Ishikawa (cell line): Measurements from ENCODE around the gene CAND1.

Source experiments
- CEBPB ChIP-seq: IDR thresholded peaks from 2 replicates; pipeline ENCODE4 v1.6.1; 2012
- EGR1 ChIP-seq: IDR thresholded peaks from 2 replicates; pipeline ENCODE4 v1.6.1; 2012
- EP300 ChIP-seq: IDR thresholded peaks from 2 replicates; pipeline ENCODE4 v1.6.1; 2012; ENCODE audit warnings: borderline replicate concordance
- MAX ChIP-seq: IDR thresholded peaks from 2 replicates; pipeline ENCODE4 v1.6.1; 2012
- RAD21 ChIP-seq: IDR thresholded peaks from 2 replicates; pipeline ENCODE4 v1.6.1; 2012; ENCODE audit warnings: low read depth
- TAF1 ChIP-seq: IDR thresholded peaks from 2 replicates; pipeline ENCODE4 v1.6.1; 2012; ENCODE audit warnings: low read depth, mild to moderate bottlenecking
- TEAD4 ChIP-seq: IDR thresholded peaks from 2 replicates; pipeline ENCODE4 v1.6.1; 2012
- ZBTB7A ChIP-seq: IDR thresholded peaks from 2 replicates; pipeline ENCODE4 v1.6.1; 2012; ENCODE audit warnings: low read depth
- TF ChIP-seq, protein P1 (sequence below): IDR thresholded peaks from 2 replicates; pipeline ENCODE4 v1.6.1; 2012; ENCODE audit warnings: low read depth, mild to moderate bottlenecking
- TF ChIP-seq, protein P2 (sequence below): IDR thresholded peaks from 2 replicates; pipeline ENCODE4 v1.6.1; 2012

GRCh38 chr12:67254372-67255026 is 14.7 kb upstream of the CAND1 start:
- no peak for TF ChIP-seq TAF1
- TF ChIP-seq CEBPB = no peak
- no peak for TF ChIP-seq EGR1
- no peak for TF ChIP-seq TEAD4
- no peak for TF ChIP-seq RAD21
- TF ChIP-seq, protein P1, sequence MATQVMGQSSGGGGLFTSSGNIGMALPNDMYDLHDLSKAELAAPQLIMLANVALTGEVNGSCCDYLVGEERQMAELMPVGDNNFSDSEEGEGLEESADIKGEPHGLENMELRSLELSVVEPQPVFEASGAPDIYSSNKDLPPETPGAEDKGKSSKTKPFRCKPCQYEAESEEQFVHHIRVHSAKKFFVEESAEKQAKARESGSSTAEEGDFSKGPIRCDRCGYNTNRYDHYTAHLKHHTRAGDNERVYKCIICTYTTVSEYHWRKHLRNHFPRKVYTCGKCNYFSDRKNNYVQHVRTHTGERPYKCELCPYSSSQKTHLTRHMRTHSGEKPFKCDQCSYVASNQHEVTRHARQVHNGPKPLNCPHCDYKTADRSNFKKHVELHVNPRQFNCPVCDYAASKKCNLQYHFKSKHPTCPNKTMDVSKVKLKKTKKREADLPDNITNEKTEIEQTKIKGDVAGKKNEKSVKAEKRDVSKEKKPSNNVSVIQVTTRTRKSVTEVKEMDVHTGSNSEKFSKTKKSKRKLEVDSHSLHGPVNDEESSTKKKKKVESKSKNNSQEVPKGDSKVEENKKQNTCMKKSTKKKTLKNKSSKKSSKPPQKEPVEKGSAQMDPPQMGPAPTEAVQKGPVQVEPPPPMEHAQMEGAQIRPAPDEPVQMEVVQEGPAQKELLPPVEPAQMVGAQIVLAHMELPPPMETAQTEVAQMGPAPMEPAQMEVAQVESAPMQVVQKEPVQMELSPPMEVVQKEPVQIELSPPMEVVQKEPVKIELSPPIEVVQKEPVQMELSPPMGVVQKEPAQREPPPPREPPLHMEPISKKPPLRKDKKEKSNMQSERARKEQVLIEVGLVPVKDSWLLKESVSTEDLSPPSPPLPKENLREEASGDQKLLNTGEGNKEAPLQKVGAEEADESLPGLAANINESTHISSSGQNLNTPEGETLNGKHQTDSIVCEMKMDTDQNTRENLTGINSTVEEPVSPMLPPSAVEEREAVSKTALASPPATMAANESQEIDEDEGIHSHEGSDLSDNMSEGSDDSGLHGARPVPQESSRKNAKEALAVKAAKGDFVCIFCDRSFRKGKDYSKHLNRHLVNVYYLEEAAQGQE = no peak
- TF ChIP-seq ZBTB7A = no peak
- no peak for TF ChIP-seq EP300
- TF ChIP-seq MAX = no peak
- TF ChIP-seq, protein P2, sequence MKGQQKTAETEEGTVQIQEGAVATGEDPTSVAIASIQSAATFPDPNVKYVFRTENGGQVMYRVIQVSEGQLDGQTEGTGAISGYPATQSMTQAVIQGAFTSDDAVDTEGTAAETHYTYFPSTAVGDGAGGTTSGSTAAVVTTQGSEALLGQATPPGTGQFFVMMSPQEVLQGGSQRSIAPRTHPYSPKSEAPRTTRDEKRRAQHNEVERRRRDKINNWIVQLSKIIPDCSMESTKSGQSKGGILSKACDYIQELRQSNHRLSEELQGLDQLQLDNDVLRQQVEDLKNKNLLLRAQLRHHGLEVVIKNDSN = no peak
